ENCODE data around the gene FGFR1OP2. TPM values are rescaled to one million over a fixed set of nuclear protein-coding genes. Genes with fewer than 3 reads are reported as not detected.
A peak's percentile ranks its signal among the peaks of the same experiment; 100 is the strongest.

Gene FGFR1OP2
- polyA plus RNA-seq, 1 experiment: 46.2 TPM

DNA sequence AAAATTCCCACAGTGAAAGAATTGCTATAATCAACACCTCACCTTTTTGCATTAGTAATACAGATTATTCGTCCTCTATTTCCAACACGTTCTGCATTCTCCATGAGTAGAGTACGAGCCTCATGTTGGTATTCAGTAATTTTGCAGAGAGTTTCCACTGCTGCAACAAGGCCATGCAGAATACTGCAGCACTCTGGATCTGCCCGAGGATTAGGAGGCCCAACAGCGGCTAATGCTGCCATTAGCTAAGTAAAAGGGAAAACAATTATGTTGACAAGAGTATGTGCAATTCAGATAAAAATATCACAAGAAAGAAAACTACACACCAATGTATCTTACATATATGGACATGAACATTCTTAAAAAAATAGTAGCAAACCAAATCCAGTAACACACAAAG, 9.6 kb upstream of the FGFR1OP2 start:
- Histone ChIP-seq H3K9me3 (ENCODE audit: control insufficient read depth, insufficient read depth, low read length) (no peaks in the 10 kb centered on the region), H3K4me3 (ENCODE audit: low read depth, low read length) (no peak overlapping the region), H3K27me3 (ENCODE audit: control insufficient read depth, insufficient read depth, low read length) (no peaks in the 10 kb centered on the region), H3K27ac (ENCODE audit: low read depth, low read length) (no peak overlapping the region)
- ChIA-PET POLR2A (no interaction called here), CTCF (no interaction called here)
- DNase-seq (ENCODE audit: low read depth, low spot score): no peak
- TF ChIP-seq CTCF (IDR thresholded peaks at IDR 0.05; ENCODE audit: low read depth, low read length): no peak

- Histone ChIP-seq H3K4me3 (ENCODE audit: low read depth, low read length) (no peak overlapping the region), H3K9me3 (ENCODE audit: control insufficient read depth, insufficient read depth, low read length) (no peaks in the 10 kb centered on the region), H3K27me3 (ENCODE audit: control insufficient read depth, insufficient read depth, low read length) (no peaks in the 10 kb centered on the region), H3K27ac (ENCODE audit: low read depth, low read length) (no peak overlapping the region)
- ChIA-PET CTCF (no interaction called here), POLR2A (no interaction called here)
- no peak for TF ChIP-seq CTCF (IDR thresholded peaks at IDR 0.05; ENCODE audit: low read depth, low read length)
- DNase-seq (ENCODE audit: low read depth, low spot score): no peak
Measured at GRCh38 chr12:26929590-26929989, 8.7 kb upstream of the FGFR1OP2 start.

- Histone ChIP-seq H3K27ac (ENCODE audit: low read depth, low read length) (no peak overlapping the region), H3K27me3 (ENCODE audit: control insufficient read depth, insufficient read depth, low read length) (no peaks in the 10 kb centered on the region), H3K9me3 (ENCODE audit: control insufficient read depth, insufficient read depth, low read length) (no peaks in the 10 kb centered on the region; the same call in 1 of the 2 replicates), H3K4me3 (ENCODE audit: low read depth, low read length) (peak overlapping the region; percentile 94; the same call in 1 of the 2 replicates)
- ChIA-PET CTCF (no interaction called here), POLR2A (no interaction called here)
- no peak for TF ChIP-seq CTCF (IDR thresholded peaks at IDR 0.05; ENCODE audit: low read depth, low read length)
- DNase-seq (ENCODE audit: low read depth, low spot score): no peak
Measured at GRCh38 chr12:26935636-26936378, 2.5 kb upstream of the FGFR1OP2 start.

GRCh38 chr12:26936559-26937442, 1.5 kb upstream of the FGFR1OP2 start:
- no peak for DNase-seq (ENCODE audit: low read depth, low spot score)
- ChIA-PET CTCF (no interaction called here), POLR2A (interaction anchor here (0.7 kb wide), 1 partner anchor 1288 kb away, joined by 3 read pairs; no protein-coding TSS in a partner anchor)

More at GRCh38 chr12:26936559-26937442, 1.5 kb upstream of the FGFR1OP2 start:
- no peak for TF ChIP-seq CTCF (IDR thresholded peaks at IDR 0.05; ENCODE audit: low read depth, low read length)
- Histone ChIP-seq H3K9me3 (ENCODE audit: control insufficient read depth, insufficient read depth, low read length) (no peaks in the 10 kb centered on the region; the same call in 1 of the 2 replicates), H3K4me3 (ENCODE audit: low read depth, low read length) (peak overlapping the region; percentile 94), H3K27me3 (ENCODE audit: control insufficient read depth, insufficient read depth, low read length) (no peaks in the 10 kb centered on the region), H3K27ac (ENCODE audit: low read depth, low read length) (no peak overlapping the region)

Measured in AG04450 (cell line).